Stimulated activated CD8-positive, alpha-beta memory T cell treated with anti-CD3 and anti-CD28 coated beads, Interleukin-15, amount 100 ng/mL, for 24 hours (primary cell): ENCODE data around the gene RPS18.
"Not testable (repeated sequence)": the region's sequence is repeated elsewhere in the genome, so short reads cannot be mapped to it uniquely, and the experiment has no call there.

Experiments used
- DNase-seq: peaks from one replicate; pipeline ENCODE4 v3.0.0-alpha.2; 2020; ENCODE audit warnings: low read depth

RPS18 gene

DNA sequence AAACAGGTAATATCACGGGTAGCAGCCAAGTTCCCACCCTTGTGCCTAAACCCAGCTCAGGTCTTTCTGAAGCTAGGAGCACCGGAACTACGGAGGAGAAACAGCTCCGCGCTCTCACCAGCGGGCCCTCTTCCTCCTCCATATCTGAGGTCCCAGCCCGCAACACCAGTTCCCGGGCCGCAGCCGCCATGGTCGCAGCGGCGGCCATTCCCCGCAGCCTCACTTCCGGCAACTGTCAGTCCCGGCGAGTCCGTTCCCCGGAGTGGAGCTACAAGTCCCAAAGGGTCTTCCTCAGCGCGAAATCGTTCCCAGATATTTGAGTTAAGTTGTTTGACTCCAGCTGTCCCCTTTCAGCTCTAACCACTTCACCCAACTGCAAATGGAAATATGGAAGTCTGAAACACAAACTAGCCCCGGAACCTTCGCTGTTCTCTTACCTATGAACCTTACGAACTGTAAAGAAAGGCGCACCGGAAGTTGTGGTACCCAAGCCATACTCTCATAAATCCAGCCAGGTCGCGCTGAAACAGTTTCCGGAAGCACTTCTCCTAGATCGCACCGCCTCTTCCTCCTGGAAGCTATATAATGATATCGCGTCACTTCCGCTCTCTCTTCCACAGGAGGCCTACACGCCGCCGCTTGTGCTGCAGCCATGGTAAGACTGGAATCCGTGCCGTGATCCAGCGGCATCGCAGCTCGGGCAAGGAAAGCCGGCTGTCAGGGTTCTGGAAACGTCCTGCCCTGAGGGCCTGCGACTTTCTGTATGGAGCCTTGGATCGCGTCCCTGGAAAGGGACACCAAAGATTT, at the start of gene RPS18, which contains the start of gene VPS52:
TSS of gene RPS18 (plus strand) at position 608 of the 807 bp plus-strand sequence. CDS start at position 653, 45 bp downstream.
TSS of gene VPS52 (minus strand) at position 409 of the 807 bp plus-strand sequence. CDS start at position 208, 201 bp downstream.
- DNase-seq, result peak; percentile 74

DNA sequence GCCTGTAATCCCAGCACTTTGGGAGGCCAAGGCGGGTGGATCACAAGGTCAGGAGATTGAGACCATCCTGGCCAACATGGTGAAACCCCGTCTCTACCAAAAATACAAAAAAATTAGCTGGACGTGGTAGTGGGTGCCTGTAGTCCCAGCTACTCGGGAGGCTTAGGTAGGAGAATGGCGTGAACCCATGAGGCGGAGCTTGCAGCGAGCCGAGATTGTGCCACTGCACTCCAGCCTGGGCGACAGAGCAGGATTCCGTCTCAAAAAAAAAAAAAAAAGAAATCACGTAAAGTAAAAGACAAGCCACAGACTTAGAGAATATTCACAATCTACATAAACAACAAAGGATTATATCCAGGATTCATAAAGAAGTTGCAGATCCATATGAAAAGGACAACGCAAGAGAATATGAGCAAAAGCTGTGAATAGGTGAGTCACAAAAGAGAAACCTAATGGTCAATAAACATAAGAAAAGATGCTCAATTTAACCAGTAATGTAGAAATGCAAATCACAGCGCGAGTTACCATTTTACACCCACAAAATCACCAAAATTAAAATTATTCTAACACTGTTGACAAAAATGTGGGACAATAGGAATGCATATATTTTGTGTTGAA, 45.3 kb upstream of the RPS18 start:
- DNase-seq, result not testable (repeated sequence)

DNA sequence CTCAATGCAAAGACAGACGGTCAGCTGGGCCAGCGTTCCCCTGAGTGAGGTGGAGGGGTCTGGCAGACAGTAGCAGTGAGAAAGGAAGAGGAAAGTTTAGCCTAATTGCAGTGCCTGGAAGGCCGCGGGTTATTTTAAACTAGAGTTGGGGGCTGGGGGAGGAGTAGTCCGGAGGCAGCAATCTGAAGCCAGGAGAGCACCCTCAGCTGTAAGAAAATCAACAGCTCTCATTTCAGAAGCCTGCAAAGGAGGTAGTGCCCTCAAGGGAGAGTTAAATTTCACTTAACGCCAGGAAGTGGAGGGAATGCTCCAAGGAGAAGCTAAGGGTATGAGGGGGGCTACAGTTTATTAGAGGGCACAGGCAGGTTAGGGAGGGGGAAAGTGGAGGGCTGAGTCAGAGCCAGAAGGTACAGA, 36.6 kb upstream of the RPS18 start:
- DNase-seq, result no peak

DNA sequence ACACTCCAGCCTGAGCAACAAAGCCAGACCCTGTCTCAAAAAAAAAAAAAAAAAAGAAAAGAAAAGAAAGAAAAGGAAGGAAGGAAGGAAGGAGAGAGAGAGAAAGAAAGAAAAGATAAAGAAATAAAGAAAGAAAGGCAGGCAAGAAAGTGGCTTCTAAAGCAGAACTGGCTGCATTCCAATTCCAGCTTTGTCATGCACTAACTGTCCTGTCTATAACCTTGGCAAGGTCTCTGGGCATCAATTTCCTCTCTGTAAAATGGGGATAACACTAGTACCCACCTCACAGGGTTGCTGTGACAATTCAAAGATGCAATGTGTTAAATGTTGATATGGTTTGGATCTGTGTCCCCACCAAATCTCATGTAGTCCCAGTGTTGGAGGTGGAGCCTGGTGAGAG, 35.5 kb upstream of the RPS18 start:
- DNase-seq, result no peak

DNA sequence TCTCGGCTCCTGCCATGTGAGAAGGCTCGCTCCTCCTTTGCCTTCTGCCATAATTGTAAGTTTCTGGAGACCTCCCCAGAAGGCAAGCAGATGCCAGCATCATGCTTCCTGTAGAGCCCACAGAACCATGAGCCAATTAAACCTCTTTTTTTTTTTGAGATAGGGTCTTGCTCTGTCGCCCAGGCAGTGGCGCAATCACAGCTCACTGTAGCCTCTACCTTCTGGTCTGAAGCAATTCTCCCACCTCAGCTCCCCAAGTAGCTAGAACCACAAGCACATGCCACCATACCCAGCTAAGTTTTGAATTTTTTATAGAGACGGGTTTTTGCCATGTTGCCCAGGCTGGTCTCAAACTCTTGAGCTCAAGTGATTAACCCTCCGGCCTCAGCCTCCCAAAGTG, 35.0 kb upstream of the RPS18 start:
- DNase-seq, result no peak

DNA sequence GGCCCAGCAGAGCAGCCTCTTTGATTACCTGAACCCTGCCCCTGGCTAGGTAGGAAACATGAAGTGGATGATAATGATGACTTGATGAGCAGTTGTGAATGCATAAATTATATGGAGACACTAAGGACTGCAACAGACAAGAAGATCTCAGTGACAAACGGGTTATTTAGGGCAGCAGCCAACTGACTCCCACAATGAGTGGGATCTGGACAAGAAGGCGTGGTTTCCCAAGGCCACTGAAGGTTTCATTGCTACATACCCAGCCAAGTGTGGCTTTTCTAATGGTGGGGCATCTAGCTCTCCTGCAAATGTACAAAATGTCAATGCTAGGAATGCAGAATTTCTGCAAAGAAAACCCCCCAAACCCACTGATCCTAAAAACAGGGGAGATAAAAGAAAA, 34.1 kb upstream of the RPS18 start:
- no peak for DNase-seq

DNA sequence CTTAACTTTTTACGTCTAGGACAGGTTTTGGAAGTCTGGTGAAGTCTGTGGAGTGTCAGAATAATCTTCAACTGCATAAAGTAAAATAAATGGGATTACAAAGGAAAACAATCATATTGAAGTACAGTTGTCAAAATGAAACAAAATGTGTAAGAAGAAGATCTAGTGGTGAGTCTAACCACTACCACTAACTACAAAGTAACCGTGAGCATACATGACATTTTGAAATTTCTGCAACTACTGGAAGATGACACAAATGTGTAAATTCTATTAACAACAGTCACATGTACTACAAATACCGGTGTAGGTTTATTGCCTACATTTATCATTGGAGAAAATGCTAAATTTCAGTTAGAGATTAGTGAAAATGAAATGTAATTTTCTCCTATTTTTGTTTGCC, 29.9 kb upstream of the RPS18 start:
- no peak for DNase-seq

DNA sequence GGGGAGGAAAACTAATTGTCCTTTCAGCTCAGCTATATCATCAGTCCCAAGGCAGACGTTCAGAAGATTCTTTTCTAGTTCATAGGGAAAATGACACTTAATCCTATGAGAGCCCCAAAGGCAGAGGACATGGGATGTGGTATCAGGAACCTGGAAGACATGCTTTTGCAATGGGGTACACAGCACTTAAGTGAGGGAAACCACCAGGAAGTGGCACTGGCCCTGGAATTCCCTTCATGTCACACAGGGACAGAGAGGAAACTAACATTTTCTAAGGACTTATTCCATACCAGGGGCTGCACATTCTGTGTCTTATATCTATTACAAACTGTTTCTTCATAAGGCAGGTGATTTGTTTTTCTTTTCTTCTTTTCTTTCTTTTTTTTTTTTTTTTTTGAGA, 28.4 kb upstream of the RPS18 start:
- no peak for DNase-seq

DNA sequence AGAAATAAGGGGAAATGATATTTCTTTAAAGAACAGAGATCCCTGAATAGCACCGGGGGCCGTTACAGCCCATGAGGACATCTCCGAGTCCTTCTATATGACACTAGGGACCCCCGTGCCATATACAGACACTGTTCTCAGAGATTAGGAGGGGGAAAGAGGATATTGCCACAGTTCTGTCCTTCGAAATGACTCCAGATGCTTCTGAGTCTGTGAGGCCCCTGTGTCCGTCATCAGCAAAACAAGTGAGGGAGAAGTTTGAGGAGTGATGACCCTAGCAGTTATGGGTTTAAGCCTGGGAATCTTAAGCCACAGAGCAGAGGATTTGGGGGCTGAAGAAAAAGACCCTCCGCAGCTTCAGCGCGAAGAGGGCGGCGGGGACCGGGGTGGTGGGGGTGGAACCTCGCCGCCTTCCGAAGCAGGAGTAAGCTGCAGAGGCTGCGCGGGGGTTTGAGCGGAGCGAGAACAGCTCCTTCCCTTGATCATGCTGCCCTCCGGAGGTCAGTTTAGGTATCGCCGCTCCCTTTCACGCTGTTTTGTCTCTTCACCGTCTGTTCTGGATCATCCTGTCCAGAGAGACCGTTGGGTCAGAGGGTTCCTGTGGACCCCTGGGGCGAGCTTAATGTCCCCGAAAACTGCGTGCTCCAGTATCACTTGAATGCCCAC, 23.8 kb upstream of the RPS18 start:
- DNase-seq, result peak; percentile 79

DNA sequence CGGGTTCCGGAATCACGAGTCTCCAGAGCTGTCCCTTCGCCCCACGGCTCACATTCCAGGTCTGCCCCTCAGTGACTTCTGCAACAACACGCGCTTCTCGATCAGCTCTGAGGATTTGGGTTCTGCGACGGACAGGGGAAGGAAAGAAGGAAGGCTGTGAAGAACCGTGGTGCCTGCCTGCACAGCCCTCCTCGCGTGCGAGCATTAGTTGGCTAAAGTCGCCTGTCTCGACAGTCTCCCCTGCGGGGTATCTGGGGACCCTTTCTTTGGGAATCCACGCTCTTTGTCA, 23.3 kb upstream of the RPS18 start:
- DNase-seq, result peak; percentile 24

DNA sequence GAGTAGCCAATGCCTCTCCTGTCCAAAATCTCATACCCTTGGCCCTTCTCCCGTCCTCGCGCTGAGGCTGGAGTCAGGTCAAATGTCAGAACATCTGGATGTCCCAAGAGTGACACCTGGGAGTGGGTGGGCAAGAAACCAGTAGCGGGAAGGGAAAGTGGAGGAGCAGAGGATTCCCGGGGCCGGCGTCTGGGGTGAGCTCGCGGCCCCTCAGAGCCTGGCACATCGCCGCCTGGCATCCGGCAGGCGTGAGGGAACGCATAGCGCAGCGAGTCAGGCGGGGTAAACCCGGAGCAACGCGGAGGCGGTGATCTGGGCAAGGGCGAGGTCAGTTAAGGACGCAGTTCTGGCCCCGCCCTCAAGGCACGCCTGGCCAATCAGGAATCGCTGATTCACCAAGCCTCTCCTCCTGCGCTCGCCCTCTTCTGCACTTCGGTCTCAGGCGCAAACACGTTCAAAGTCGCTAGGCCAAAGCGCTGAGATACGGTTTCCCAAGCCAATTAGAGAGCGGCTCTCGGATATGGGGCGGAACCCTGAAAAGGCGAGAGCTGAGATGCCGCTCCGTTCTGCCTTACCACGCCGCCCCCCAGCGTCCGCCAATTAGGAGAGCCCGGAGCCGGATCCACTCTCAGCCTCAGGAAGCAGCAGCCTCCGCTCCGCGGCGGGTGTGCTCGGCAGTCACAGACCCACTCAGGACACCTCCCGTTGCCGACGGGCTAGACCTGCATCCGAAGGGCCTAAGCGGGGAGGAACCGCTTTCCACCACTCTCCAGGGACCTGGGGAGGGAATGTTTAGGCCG, 22.7 kb upstream of the RPS18 start:
- peak; percentile 77 for DNase-seq

DNA sequence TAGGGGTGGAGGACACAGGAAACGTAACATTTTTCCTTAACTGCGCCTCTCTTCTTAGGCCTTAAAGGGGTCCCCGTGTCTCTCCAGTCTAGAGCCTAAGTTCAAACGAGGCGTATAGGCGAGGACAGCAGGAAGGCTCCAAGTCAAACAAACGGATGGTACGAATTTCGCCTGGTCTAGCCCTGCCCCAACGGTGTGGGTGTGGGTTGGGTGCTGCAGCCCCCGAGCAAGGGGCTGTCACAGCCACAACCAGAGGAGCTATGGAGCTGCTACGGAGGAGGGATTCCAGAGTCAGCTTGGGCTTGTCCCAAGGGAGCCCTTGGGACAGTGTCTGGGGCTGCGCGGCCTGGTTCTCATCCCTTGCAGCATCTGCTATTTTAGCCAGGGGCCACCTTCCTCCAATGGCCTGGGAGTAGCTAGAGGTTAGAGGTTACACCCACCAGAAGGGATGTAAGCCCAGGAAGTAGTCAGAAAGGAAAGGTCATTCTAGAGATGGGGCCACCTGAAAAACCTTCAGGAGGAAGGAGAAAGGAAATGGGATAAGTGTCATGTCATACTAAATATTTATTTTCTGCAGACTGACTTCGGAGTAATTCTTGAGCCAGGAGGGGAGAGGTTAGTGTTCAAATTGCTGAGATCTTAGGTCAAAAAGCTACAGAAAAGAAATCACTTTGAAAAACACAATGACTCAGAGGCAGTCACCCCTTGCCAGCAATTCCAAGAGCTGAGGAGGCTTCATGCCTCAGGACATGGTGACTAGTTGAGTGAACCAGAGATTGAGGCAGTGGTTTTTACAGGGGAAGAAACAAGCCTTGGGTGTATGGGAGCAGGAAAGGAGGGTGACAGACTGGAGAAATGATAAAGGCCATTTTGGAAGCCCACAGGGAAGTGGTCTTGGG, 21.9 kb upstream of the RPS18 start:
- no peak for DNase-seq

DNA sequence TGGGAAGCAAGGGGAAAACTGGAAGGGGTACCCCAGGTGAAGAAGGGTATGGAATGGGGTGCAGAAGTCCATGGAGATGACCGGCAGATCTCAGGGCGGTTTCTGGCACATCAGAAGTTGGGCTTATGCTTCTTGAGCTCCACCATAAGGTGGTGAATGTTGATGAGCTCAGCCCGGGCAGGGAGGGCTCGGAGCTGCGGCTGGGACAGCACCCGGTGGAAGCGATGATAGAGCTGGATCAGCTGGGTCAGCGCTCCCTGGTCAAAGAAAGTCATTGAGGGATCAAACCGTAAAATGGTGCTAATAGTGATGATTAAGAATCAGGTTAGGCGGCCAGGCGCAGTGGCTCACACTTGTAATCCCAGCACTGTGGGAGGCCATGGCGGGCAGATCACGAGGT, 21.1 kb upstream of the RPS18 start:
- no peak for DNase-seq

DNA sequence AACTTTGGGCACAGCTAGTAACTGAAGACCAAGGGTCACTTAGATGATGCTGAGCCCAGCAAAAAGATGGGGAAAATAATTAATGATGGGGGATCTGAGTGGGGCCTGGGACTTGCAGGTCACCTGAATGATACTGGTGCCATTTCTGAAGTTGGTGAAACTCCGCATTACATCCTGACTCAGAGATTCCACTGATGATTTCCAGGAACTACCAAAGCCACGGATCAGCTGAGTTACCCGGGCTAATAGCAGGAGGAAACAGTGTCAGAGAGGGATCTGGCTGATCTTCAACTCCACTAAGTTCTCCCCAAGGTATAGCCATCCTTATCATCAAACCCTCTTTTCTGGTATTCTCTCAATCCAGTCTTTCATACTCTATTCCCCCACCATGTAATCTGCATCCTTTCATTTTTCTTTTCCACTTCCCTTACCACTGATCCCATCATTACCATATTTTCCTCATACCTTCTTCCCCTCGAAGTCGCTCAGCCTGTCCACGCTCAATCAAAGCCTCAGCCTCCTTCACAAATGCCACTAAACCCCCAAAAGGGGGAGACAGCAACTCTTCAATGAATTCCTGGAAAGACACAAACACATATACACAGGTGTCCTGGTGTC, 20.4 kb upstream of the RPS18 start:
- DNase-seq, result no peak

DNA sequence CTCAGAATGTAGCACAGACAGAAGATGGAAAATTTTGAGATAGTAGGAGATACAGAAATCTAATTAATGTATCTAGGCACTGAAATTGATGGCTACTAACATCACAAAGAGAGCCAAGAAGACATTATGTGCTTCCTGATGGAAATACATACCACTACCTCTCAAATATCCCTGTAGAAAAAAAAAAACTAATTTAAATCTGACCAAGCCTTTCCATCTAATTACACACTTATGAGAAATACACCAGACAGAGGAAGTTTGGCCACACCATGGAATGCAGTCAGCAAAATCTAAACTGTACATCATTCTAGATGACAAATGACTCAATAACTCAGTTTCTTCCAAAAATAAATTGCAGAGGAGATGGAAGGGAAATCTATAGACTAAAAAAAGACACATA, 19.1 kb upstream of the RPS18 start:
- DNase-seq, result no peak

DNA sequence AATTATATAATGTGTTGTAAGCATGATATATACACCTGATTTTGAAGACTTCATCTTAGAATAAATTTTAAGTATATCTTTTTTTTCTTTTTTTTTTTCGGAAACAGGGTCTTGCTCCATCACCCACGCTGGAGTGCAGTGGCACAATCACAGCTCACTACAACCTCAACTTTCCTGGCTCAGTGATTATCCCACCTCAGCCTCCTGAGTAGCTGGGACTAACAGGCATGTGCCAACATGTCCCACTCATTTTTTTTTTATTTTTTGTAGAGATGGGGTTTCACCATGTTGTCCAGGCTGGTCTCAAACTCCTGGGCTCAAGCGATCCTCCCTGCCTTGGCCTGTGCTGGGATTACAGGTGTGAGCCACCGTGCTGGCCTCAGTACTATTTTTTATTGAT, 17.3 kb upstream of the RPS18 start:
- no peak for DNase-seq

DNA sequence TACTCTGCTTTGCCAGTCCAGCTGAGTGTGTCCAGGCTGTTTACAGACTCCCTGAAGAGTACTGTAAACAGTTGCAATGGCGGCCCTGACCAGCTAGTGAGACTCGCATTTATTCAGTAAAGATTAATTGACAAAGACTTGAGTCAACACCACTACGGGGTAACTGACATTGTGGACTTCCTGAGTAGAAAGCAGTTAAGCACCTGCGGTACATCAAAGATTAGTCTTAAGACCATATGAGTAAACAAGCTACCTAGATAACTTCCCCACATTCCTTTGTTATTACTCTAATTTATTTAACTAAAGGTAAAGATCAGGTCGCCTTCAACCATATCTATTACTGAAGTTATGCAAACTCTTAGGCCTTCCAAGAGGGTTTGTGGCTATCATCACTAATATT, 12.8 kb upstream of the RPS18 start:
- no peak for DNase-seq

DNA sequence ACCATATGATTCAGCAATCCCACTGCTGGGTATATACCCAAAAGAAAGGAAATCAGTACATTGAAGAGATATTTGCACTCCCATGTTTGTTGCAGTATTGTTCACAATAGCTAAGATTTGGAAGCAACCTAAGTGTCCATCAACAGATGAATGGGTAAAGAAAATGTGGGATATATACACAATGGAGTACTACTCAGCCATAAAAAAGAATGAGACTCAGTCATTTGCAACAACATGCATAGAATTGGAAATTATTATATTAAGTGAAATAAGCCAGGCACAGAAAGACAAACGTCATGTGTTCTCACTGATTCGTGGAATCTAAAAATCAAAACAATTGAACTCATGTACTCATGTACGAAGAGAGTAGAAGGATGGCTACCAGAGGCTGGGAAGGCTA, 9.4 kb upstream of the RPS18 start:
- DNase-seq, result not testable (repeated sequence)

DNA sequence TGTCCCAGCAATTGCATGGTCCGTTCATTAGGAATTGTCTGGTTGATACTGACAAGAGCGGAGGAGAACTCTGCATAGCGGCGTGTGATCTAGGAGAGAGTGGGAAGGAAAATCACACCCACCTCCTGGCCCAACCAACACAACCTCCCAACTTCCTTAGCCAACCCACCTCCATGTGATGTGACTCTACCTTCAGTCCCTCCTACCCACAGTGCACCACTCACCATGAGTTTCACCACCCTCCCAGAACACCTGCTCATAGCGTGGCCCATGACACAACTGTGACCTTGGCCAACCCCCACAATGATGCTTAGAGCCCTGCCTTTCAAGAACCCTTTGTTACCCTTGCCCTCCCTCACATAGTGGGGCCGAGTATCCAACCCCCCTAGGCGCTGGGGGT, 7.9 kb upstream of the RPS18 start:
- DNase-seq, result no peak

DNA sequence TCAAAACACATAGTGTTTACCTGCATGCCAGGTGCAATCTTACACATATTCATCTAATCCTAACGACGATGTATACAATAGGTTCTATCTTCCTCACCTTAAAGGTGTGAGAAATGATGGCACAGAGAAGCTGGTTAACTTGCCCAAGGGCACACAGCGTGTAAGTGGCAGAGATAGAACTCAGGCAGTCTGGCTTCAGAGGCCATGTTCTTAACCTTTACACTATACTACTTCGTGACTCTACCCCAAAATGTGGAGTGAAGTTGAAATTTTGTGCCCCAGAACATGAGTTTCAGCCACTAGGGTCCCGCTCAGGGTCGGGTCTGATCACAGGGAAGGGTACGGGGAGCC, 783 bp upstream of the RPS18 start:
- no peak for DNase-seq
